Endodermal cell (in vitro differentiated cells): ENCODE data around the gene JPH2. TPM values are rescaled to one million over a fixed set of nuclear protein-coding genes. Genes with fewer than 3 reads are reported as not detected.

Experiments used
- DNase-seq: peaks from one replicate; pipeline ENCODE4 v3.0.0-alpha.2; 2017
- H3K27ac ChIP-seq: 2 replicates; pipeline ENCODE4 v1.5.1; 2013; ENCODE audit warnings: mild to moderate bottlenecking, low read depth, low read length, moderate library complexity
- H3K27me3 ChIP-seq: 2 replicates; pipeline ENCODE4 v1.6.1; 2013; ENCODE audit warnings: mild to moderate bottlenecking, low read length, moderate library complexity; ENCODE audit not compliant: insufficient read depth, control insufficient read depth, poor library complexity, severe bottlenecking
- H3K36me3 ChIP-seq: 2 replicates; pipeline ENCODE4 v1.7.0; 2013; ENCODE audit warnings: mild to moderate bottlenecking, low read length, moderate library complexity; ENCODE audit not compliant: control insufficient read depth, insufficient read depth
- H3K4me1 ChIP-seq: one replicate; pipeline ENCODE4 v1.7.0; 2013; ENCODE audit warnings: low read length; ENCODE audit not compliant: control insufficient read depth, insufficient read depth
- H3K4me3 ChIP-seq: 2 replicates; pipeline ENCODE4 v1.5.1; 2013; ENCODE audit warnings: mild to moderate bottlenecking, low read length, moderate library complexity
- H3K9ac ChIP-seq: 2 replicates; pipeline ENCODE4 v1.6.1; 2013; ENCODE audit warnings: mild to moderate bottlenecking, low read length, moderate library complexity; ENCODE audit not compliant: poor library complexity, severe bottlenecking; ENCODE audit errors: extremely low read depth
- H3K9me3 ChIP-seq: 2 replicates; pipeline ENCODE4 v1.6.1; 2013; ENCODE audit warnings: mild to moderate bottlenecking, low read length, moderate library complexity; ENCODE audit not compliant: control insufficient read depth
- H3K27ac Mint-ChIP-seq: 2 replicates; pipeline ENCODE4 v1.8.0; 2020; ENCODE audit warnings: mixed read lengths
- H3K27me3 Mint-ChIP-seq: 2 replicates; pipeline ENCODE4 v1.8.0; 2021; ENCODE audit warnings: mild to moderate bottlenecking, mixed read lengths; ENCODE audit not compliant: insufficient read depth
- H3K36me3 Mint-ChIP-seq: 2 replicates; pipeline ENCODE4 v1.8.0; 2020; ENCODE audit warnings: low read depth, mixed read lengths
- H3K4me1 Mint-ChIP-seq: 2 replicates; pipeline ENCODE4 v1.8.0; 2020; ENCODE audit warnings: mixed read lengths
- H3K4me3 Mint-ChIP-seq: 2 replicates; pipeline ENCODE4 v1.8.0; 2020; ENCODE audit warnings: mild to moderate bottlenecking, moderate library complexity, mixed read lengths
- H3K9me3 Mint-ChIP-seq: 2 replicates; pipeline ENCODE4 v1.8.0; 2020; ENCODE audit warnings: mild to moderate bottlenecking, mixed read lengths
- CTCF ChIP-seq: fragments of 200-600 bp; sonication (generic); conservative IDR thresholded peaks from 2 replicates; pipeline ENCODE4 v1.5.0; 2021; ENCODE audit warnings: antibody characterized with exemption, mild to moderate bottlenecking
- WGBS, 2 experiments: methylation state at CpG; one replicate each; pipeline versions ENCODE4 v1.1.5 to v1.1.7; 2013; ENCODE audit warnings: missing lambda C conversion rate in 2 of 2, mixed read lengths in 1 of 2; ENCODE audit not compliant: insufficient coverage in 1 of 2, insufficient read length in 1 of 2; 5-methylcytosine and 5-hydroxymethylcytosine counted together
- total RNA-seq, 2 donors: library from RNA; stranded (reverse); fragmentation: NEBNext Ultra II Directional in 1 of 2; extraction: Animal tissue kit (Norgen Biotek cat#: 25700) in 1 of 2; gene quantifications; 2 replicates in 1 of 2; 3 replicates in 1 of 2; pipeline ENCODE4 v1.2.1, GENCODE V29; 2021

JPH2 gene
- total RNA-seq, 2 donors from 2014 or later, result 0.86 to 1.0 TPM

GRCh38 chr20:44212792-44213191 is 25.8 kb upstream of the JPH2 start:
- Histone ChIP-seq H3K9me3 (no peaks in the 10 kb centered on the region), H3K4me3 (no peak overlapping the region), H3K9ac (no peak overlapping the region), H3K27me3 (no peaks in the 10 kb centered on the region), H3K4me1 (no peaks in the 10 kb centered on the region), H3K27ac (no peak overlapping the region), H3K36me3 (no peaks in the 10 kb centered on the region)
- Mint-ChIP-seq H3K27me3 (no peaks in the 10 kb centered on the region), H3K9me3 (no peaks in the 10 kb centered on the region), H3K4me1 (peaks cover 37% of the 10 kb centered on the region), H3K36me3 (no peaks in the 10 kb centered on the region), H3K4me3 (no peak overlapping the region), H3K27ac (peak overlapping the region; percentile 38)
- DNase-seq, result no peak
- WGBS, 2 experiments, result 90% methylated on average over 4 of the region's 4 CpGs
- TF ChIP-seq CTCF, result no peak

- Mint-ChIP-seq H3K27ac (peak overlapping the region; percentile 99), H3K4me1 (peaks cover 41% of the 10 kb centered on the region), H3K27me3 (no peaks in the 10 kb centered on the region), H3K4me3 (peak overlapping the region; percentile 99), H3K9me3 (no peaks in the 10 kb centered on the region), H3K36me3 (peaks cover 3% of the 10 kb centered on the region)
- Histone ChIP-seq H3K27me3 (no peaks in the 10 kb centered on the region), H3K4me1 (no peaks in the 10 kb centered on the region), H3K9me3 (no peaks in the 10 kb centered on the region), H3K4me3 (peak overlapping the region; percentile 98), H3K9ac (peak overlapping the region; percentile 96), H3K27ac (peak overlapping the region; percentile 89), H3K36me3 (peaks cover 10% of the 10 kb centered on the region)
- no peak for DNase-seq
- WGBS, 2 experiments, result 26 to 42% methylated on average over 5 to 24 of the region's 24 CpGs
- TF ChIP-seq CTCF, result no peak
These were observed 24.4 kb upstream of the JPH2 start for GRCh38 chr20:44211177-44212039.

- Mint-ChIP-seq H3K36me3 (peaks cover 10% of the 10 kb centered on the region), H3K4me3 (peak within 1 kb of the TSS; percentile 99), H3K9me3 (no peaks in the 10 kb centered on the region), H3K27ac (peak within 1 kb of the TSS; percentile 99), H3K4me1 (peaks cover 41% of the 10 kb centered on the region), H3K27me3 (no peaks in the 10 kb centered on the region)
- Histone ChIP-seq H3K4me1 (no peaks in the 10 kb centered on the region), H3K27ac (peak within 1 kb of the TSS; percentile 96), H3K9me3 (no peaks in the 10 kb centered on the region), H3K9ac (peak within 1 kb of the TSS; percentile 97), H3K36me3 (peaks cover 17% of the 10 kb centered on the region), H3K4me3 (peak within 1 kb of the TSS; percentile 98), H3K27me3 (no peaks in the 10 kb centered on the region)
- DNase-seq, result peak; percentile 99
- no peak for TF ChIP-seq CTCF
- WGBS, 2 experiments, result 0 to 2% methylated on average over 13 to 79 of the region's 79 CpGs
These were observed 23.6 kb upstream of the JPH2 start, which contains the start of gene OSER1 for GRCh38 chr20:44210406-44211176. TSS of gene OSER1 (minus strand) at chr20:44210771. CDS start at chr20:44206957, 3,814 bp downstream.
